Measurements from ENCODE around the gene CPB1. TPM values are rescaled to one million over a fixed set of nuclear protein-coding genes. Genes with fewer than 3 reads are reported as not detected.

The CPB1 gene
- total and polyA plus RNA-seq, 10 of the 15 experiments (the other 5 are each of a cell fraction or from before 2014, with no cell fraction given), result 4.8 TPM; not detected in 9

Other genes with a start within 250 kb of the CPB1 start
- not detected in 2 replicates for gene AGTR1, start 129.9 kb upstream of the CPB1 start, total RNA-seq (2014; rRNA removed)
- not detected in 2 replicates for gene AGTR1, start 129.9 kb upstream of the CPB1 start, total RNA-seq (2014; rRNA removed; fragmentation: Illumina TruSeq; extraction: Trizol)
- gene AGTR1, start 129.9 kb upstream of the CPB1 start, total RNA-seq (2021), result not detected in 2 replicates
- not detected in 2 replicates for gene AGTR1, start 129.9 kb upstream of the CPB1 start, polyA plus RNA-seq (2011; rRNA removed)
- not detected in 2 replicates for gene AGTR1, start 129.9 kb upstream of the CPB1 start, polyA plus RNA-seq (2014; fragmentation: Illumina TruSeq; extraction: Trizol)
- gene AGTR1, start 129.9 kb upstream of the CPB1 start, polyA plus RNA-seq (2014; fragmentation: Nextera tagmentation; extraction: Ambion mirVana), result not detected
- gene AGTR1, start 129.9 kb upstream of the CPB1 start, polyA plus RNA-seq (2014; rRNA removed), result not detected in 2 replicates
- not detected for gene AGTR1, start 129.9 kb upstream of the CPB1 start, polyA plus RNA-seq (2016; fragmentation: Nextera tagmentation; extraction: Ambion mirVana)
- not detected in 2 replicates for gene CPA3, start 37.5 kb downstream of the CPB1 start, total RNA-seq (2014; rRNA removed)
- not detected in 2 replicates for gene CPA3, start 37.5 kb downstream of the CPB1 start, total RNA-seq (2014; rRNA removed; fragmentation: Illumina TruSeq; extraction: Trizol)
- not detected in 2 replicates for gene CPA3, start 37.5 kb downstream of the CPB1 start, total RNA-seq (2021)
- gene CPA3, start 37.5 kb downstream of the CPB1 start, polyA plus RNA-seq (2011; rRNA removed), result not detected in 2 replicates
- not detected in 2 replicates for gene CPA3, start 37.5 kb downstream of the CPB1 start, polyA plus RNA-seq (2014; fragmentation: Illumina TruSeq; extraction: Trizol)
- not detected for gene CPA3, start 37.5 kb downstream of the CPB1 start, polyA plus RNA-seq (2014; fragmentation: Nextera tagmentation; extraction: Ambion mirVana)
- not detected in 2 replicates for gene CPA3, start 37.5 kb downstream of the CPB1 start, polyA plus RNA-seq (2014; rRNA removed)
- gene CPA3, start 37.5 kb downstream of the CPB1 start, polyA plus RNA-seq (2016; fragmentation: Nextera tagmentation; extraction: Ambion mirVana), result not detected
- gene GYG1, start 163.7 kb downstream of the CPB1 start, total RNA-seq (2014; rRNA removed), result 12.0 and 16.0 TPM in 2 replicates
- gene GYG1, start 163.7 kb downstream of the CPB1 start, total RNA-seq (2014; rRNA removed; fragmentation: Illumina TruSeq; extraction: Trizol), result 18.8 and 19.7 TPM in 2 replicates
- gene GYG1, start 163.7 kb downstream of the CPB1 start, total RNA-seq (2021), result 21.1 and 22.4 TPM in 2 replicates
- 16.9 and 18.2 TPM in 2 replicates for gene GYG1, start 163.7 kb downstream of the CPB1 start, polyA plus RNA-seq (2011; rRNA removed)
- gene GYG1, start 163.7 kb downstream of the CPB1 start, polyA plus RNA-seq (2014; fragmentation: Illumina TruSeq; extraction: Trizol), result 26.4 and 26.6 TPM in 2 replicates
- 10 to 100 TPM; 23.4 to 36.7 TPM for gene GYG1, start 163.7 kb downstream of the CPB1 start, polyA plus RNA-seq (2014; fragmentation: Nextera tagmentation; extraction: Ambion mirVana)
- gene GYG1, start 163.7 kb downstream of the CPB1 start, polyA plus RNA-seq (2014; rRNA removed), result 11.8 and 13.0 TPM in 2 replicates
- gene GYG1, start 163.7 kb downstream of the CPB1 start, polyA plus RNA-seq (2016; fragmentation: Nextera tagmentation; extraction: Ambion mirVana), result 10 to 100 TPM; 33.9 to 38.9 TPM